ENCODE data around the gene DDAH2.

The DDAH2 gene

GRCh38 chr6:31680226-31681134, 48.6 kb downstream of the DDAH2 start, which contains the start of gene LY6G5C:
TSS of gene LY6G5C (minus strand) at chr6:31681067. CDS start at chr6:31680373, 694 bp downstream.
- Histone ChIP-seq H3K9me3 (ENCODE audit: control insufficient read depth in 2 of 2, low read length in 2 of 2) (no peaks in the 10 kb centered on the region), H3K9ac (ENCODE audit: low read depth in 1 of 2, low read length in 2 of 2) (peak within 1 kb of the TSS; percentile 75 to 78), H3K36me3 (ENCODE audit: control insufficient read depth in 2 of 2, insufficient read depth in 2 of 2, low read length in 2 of 2) (no peaks in the 10 kb centered on the region), H3K4me3 (ENCODE audit: low read length in 2 of 2) (peak within 1 kb of the TSS; percentile 66 to 81), H3K4me1 (ENCODE audit: control insufficient read depth in 2 of 2, insufficient read depth in 2 of 2, low read length in 2 of 2) (peaks cover 10 to 13% of the 10 kb centered on the region in 2 donors), H3K27ac (ENCODE audit: low read depth in 2 of 2, low read length in 2 of 2) (peak within 1 kb of the TSS; percentile 65 to 69), H3K27me3 (ENCODE audit: control insufficient read depth in 2 of 2, insufficient read depth in 2 of 2, low read length in 2 of 2) (no peaks in the 10 kb centered on the region)

DNA sequence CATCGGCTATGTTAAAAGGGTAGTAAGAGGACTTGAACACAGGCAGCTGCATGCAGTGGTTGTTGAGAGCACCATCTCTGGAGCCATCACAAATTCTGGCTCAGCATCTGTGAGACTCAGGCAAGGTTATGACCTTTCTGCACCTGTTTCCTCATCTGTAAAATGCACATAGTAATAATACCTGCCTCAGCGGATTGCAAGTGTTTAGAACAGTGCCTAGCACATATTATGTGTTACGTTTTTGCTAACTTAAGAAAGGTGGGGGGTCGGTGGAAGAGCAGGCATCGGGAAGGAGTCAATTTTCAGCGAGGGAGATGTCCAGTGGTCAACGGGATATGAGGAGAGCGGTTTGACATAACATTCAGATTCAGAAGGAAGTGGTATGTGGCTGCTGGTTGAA, 51.1 kb downstream of the DDAH2 start:
- Histone ChIP-seq H3K36me3 (ENCODE audit: control insufficient read depth in 2 of 2, insufficient read depth in 2 of 2, low read length in 2 of 2) (peaks cover 3 to 4% of the 10 kb centered on the region in 2 donors), H3K27ac (ENCODE audit: low read depth in 2 of 2, low read length in 2 of 2) (no peak overlapping the region), H3K27me3 (ENCODE audit: control insufficient read depth in 2 of 2, insufficient read depth in 2 of 2, low read length in 2 of 2) (no peaks in the 10 kb centered on the region), H3K9ac (ENCODE audit: low read depth in 1 of 2, low read length in 2 of 2) (no peak overlapping the region), H3K4me3 (ENCODE audit: low read length in 2 of 2) (no peak overlapping the region), H3K9me3 (ENCODE audit: control insufficient read depth in 2 of 2, low read length in 2 of 2) (no peaks in the 10 kb centered on the region), H3K4me1 (ENCODE audit: control insufficient read depth in 2 of 2, insufficient read depth in 2 of 2, low read length in 2 of 2) (peaks cover 10 to 13% of the 10 kb centered on the region in 2 donors)
